ENCODE measurements around the gene STMN1.
"Not testable (repeated sequence)": the region's sequence is repeated elsewhere in the genome, so short reads cannot be mapped to it uniquely, and the experiment has no call there.

The STMN1 gene

GRCh38 chr1:25947027-25947426, 40.8 kb upstream of the STMN1 start:
- DNase-seq (ENCODE audit: low read depth): no peak
- TF ChIP-seq, protein P1, sequence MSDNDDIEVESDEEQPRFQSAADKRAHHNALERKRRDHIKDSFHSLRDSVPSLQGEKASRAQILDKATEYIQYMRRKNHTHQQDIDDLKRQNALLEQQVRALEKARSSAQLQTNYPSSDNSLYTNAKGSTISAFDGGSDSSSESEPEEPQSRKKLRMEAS (IDR thresholded peaks at IDR 0.05; ENCODE audit: low read depth, low read length): no peak
- no peak for TF ChIP-seq POLR2A (IDR thresholded peaks at IDR 0.05; ENCODE audit: extremely low read depth, insufficient read length)
- no peak for TF ChIP-seq CTCF (IDR thresholded peaks at IDR 0.05; ENCODE audit: low read depth, low read length)
- no peak for TF ChIP-seq MYC (IDR thresholded peaks at IDR 0.05; ENCODE audit: low read depth, low read length)
- H3K4me3 ChIP-seq (ENCODE audit: low read depth, low read length): no peak overlapping the region

DNA sequence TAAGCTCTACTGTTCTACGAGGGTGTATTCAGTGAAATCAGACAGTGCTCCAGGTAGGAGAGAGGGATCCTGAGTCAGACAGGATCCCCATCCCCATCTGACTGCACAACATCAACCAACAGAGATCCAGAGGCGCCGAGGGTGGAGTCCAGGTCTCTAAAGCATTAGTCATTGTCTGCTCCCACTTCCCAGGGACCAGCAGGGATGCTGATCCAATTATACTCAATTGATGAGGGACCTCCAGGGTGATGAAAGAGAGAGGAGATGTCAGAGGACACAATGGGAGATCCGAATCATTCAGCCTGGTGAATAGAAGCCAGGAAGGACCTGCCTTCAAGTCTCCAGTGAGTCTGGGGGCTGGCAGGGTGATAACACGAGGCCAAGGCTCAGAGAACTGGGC, 39.5 kb upstream of the STMN1 start:
- TF ChIP-seq MYC (IDR thresholded peaks at IDR 0.05; ENCODE audit: low read depth, low read length) (no peak), CTCF (IDR thresholded peaks at IDR 0.05; ENCODE audit: low read depth, low read length) (no peak), POLR2A (IDR thresholded peaks at IDR 0.05; ENCODE audit: extremely low read depth, insufficient read length) (no peak)
- TF ChIP-seq, protein P1 (IDR thresholded peaks at IDR 0.05; ENCODE audit: low read depth, low read length): no peak
- DNase-seq (ENCODE audit: low read depth): no peak
- H3K4me3 ChIP-seq (ENCODE audit: low read depth, low read length): no peak overlapping the region

- TF ChIP-seq, protein P1 (IDR thresholded peaks at IDR 0.05; ENCODE audit: low read depth, low read length): no peak
- TF ChIP-seq CTCF (IDR thresholded peaks at IDR 0.05; ENCODE audit: low read depth, low read length) (no peak), MYC (IDR thresholded peaks at IDR 0.05; ENCODE audit: low read depth, low read length) (no peak), POLR2A (IDR thresholded peaks at IDR 0.05; ENCODE audit: extremely low read depth, insufficient read length) (no peak)
- H3K4me3 ChIP-seq (ENCODE audit: low read depth, low read length): no peak overlapping the region
- peak; percentile 16 for DNase-seq (ENCODE audit: low read depth)
These were observed 38.8 kb upstream of the STMN1 start for GRCh38 chr1:25944986-25945385.

DNA sequence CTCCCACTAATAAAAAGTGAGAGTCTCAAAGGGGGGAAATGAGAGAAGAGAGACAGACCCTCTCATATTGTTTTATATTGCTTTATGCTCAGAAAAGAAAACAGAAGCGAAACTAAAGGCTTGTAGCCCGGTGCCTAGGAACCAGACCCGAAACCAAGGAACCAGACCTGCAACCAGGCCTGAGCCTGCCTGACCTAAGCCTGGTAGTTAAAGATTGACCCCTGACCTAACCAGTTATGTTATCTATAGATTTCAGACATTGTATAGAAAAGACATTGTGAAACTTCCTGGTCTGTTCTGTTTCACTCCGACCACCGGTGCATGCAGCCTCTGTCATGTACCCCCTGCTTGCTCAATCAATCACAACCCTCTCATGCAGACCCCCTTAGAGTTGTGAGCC, 37.3 kb upstream of the STMN1 start:
- not testable (repeated sequence) for DNase-seq (ENCODE audit: low read depth); H3K4me3 ChIP-seq (ENCODE audit: low read depth, low read length)

- H3K4me3 ChIP-seq (ENCODE audit: low read depth, low read length): no peak overlapping the region
- no peak for TF ChIP-seq POLR2A (IDR thresholded peaks at IDR 0.05; ENCODE audit: extremely low read depth, insufficient read length)
- TF ChIP-seq CTCF (IDR thresholded peaks at IDR 0.05; ENCODE audit: low read depth, low read length): no peak
- TF ChIP-seq MYC (IDR thresholded peaks at IDR 0.05; ENCODE audit: low read depth, low read length): no peak
- TF ChIP-seq, protein P1 (IDR thresholded peaks at IDR 0.05; ENCODE audit: low read depth, low read length): no peak
- DNase-seq (ENCODE audit: low read depth): no peak
These were observed 30.7 kb upstream of the STMN1 start for GRCh38 chr1:25936947-25937346.

DNA sequence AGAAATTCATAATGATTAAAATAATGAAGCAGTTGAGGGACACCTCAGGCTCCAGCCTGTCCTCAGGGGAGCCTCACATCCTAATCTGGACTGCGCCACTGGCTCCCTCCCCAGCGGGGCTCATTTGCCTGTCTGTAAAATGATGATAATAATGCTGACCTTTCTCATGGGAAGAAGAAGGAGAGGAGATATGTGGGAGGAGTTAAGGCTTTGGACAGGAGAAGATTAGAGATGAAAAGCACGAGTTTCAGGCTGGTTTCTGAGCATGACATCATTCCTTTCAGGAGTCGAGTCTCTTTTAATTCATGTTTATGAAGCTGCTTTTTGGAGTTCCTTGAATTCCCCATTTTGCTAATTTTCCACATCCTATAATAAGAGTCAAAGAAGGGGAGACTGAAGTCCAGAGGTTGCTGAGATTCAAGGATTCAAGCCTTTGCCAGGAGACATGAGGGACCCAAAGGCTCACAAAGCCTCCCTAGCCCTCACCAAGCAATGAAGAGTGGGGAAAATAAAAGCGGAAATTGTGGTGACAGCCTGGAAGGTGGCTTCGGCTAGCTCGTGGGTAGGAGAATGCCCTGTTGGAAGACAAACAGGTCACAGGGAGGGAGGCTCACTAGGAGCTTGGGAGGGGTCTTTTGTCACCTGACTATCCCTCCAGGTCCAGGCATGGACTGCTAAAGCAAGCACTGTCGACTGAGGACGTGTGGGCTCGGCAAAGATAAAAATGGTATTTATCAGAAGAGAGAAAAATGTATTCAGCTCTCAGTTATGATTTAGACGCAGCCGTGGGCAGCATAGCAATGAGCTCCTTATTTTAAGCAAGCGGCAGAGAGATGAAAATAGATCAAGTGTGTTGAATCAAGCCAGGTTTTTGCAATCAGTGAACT, 27.5 kb upstream of the STMN1 start:
- peak; percentile 24 for DNase-seq (ENCODE audit: low read depth)
- TF ChIP-seq, protein P1 (IDR thresholded peaks at IDR 0.05; ENCODE audit: low read depth, low read length): no peak
- TF ChIP-seq CTCF (IDR thresholded peaks at IDR 0.05; ENCODE audit: low read depth, low read length) (no peak), MYC (IDR thresholded peaks at IDR 0.05; ENCODE audit: low read depth, low read length) (no peak), POLR2A (IDR thresholded peaks at IDR 0.05; ENCODE audit: extremely low read depth, insufficient read length) (no peak)
- H3K4me3 ChIP-seq (ENCODE audit: low read depth, low read length): no peak overlapping the region

DNA sequence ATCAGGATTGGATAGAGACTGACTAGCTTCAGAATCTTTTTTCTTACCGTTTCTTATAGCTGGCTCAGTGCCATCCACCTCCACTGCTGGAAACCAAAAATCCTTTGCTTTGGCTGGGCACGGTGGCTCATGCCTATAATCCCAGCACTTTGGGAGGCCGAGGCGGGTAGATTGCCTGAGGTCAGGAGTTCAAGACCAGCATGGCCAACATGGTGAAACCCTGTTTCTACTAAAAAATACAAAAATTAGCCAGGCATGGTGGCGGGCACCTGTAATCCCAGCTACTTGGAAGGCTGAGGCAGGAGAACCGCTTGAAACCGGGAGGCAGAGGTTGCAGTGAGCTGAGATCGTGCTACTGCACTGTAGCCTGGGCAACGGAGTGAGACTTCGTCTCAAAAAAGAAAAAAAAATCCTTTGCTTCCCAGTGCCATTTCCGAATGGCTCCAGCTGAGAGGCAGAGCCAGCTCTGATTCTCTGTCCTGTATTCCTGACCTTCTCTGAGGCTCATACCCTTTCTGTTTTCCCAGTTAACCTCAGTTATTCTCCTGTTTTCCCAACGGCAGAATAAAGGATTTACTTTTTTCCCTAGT, 26.7 kb upstream of the STMN1 start:
- DNase-seq (ENCODE audit: low read depth); H3K4me3 ChIP-seq (ENCODE audit: low read depth, low read length): not testable (repeated sequence)
